MCF 10A (cell line): ENCODE measurements around the gene TGFB1I1. TPM values are rescaled to one million over a fixed set of nuclear protein-coding genes. Genes with fewer than 3 reads are reported as not detected.

Source experiments
- BruUV-seq: library from RNA; stranded (reverse); fragments of 400-500 nt; replicated peaks from 2 replicates; lab custom pipeline; 2021; lab: Mats Ljungman, UMichigan
- CTCF ChIA-PET: fragments of 300-600 bp; sonication (Branson Sonifier 250); formaldehyde crosslinking; extraction: SDS; loops from one replicate; lab custom pipeline; 2021; ENCODE audit warnings: antibody characterized with exemption, inconsistent platforms; lab: Yijun Ruan, JAX
- POLR2A ChIA-PET: fragments of 300-600, 350-650 bp; sonication (Branson Sonifier 250); formaldehyde crosslinking; extraction: SDS; loops from one replicate; lab custom pipeline; 2020; ENCODE audit warnings: antibody characterized with exemption, inconsistent platforms; lab: Yijun Ruan, JAX
- DNase-seq: peaks from one replicate; pipeline ENCODE4 v3.0.0-alpha.2; 2018; ENCODE audit not compliant: unreplicated experiment
- H3K27ac Mint-ChIP-seq: one replicate; pipeline ENCODE4 v1.8.0; 2022; ENCODE audit warnings: mild to moderate bottlenecking, low read depth, mixed read lengths; ENCODE audit not compliant: unreplicated experiment
- H3K27me3 Mint-ChIP-seq: one replicate; pipeline ENCODE4 v1.8.0; 2022; ENCODE audit warnings: mixed read lengths; ENCODE audit not compliant: insufficient read depth, unreplicated experiment
- H3K36me3 Mint-ChIP-seq: one replicate; pipeline ENCODE4 v1.8.0; 2022; ENCODE audit warnings: mild to moderate bottlenecking, moderate library complexity, mixed read lengths; ENCODE audit not compliant: insufficient read depth, unreplicated experiment
- H3K4me1 Mint-ChIP-seq: one replicate; pipeline ENCODE4 v1.8.0; 2022; ENCODE audit warnings: mixed read lengths; ENCODE audit not compliant: insufficient read depth, unreplicated experiment
- H3K4me3 Mint-ChIP-seq: one replicate; pipeline ENCODE4 v1.8.0; 2022; ENCODE audit warnings: mild to moderate bottlenecking, moderate library complexity, mixed read lengths; ENCODE audit not compliant: unreplicated experiment
- H3K9me3 Mint-ChIP-seq: one replicate; pipeline ENCODE4 v1.8.0; 2022; ENCODE audit warnings: mixed read lengths; ENCODE audit not compliant: unreplicated experiment
- CTCF ChIP-seq: fragments of 200-600 bp; IDR thresholded peaks from one replicate; pipeline ENCODE4 v1.8.0; 2022; ENCODE audit warnings: antibody characterized with exemption, mild to moderate bottlenecking; ENCODE audit not compliant: unreplicated experiment
- intact Hi-C: fragments of 100-400 bp; cut with micrococcal nuclease; formaldehyde crosslinking; loops from 2 replicates; pipeline ENCODE4 v1.14.1; 2022
- total RNA-seq: library from RNA; stranded (reverse); gene quantifications from 2 replicates; pipeline ENCODE4 v1.2.3, GENCODE V29; 2022

Gene TGFB1I1
- total RNA-seq, 1 experiment from 2014 or later, result 14.7 TPM

- BruUV-seq, result no TSS peak
- H3K9me3 Mint-ChIP-seq, result no peaks in the 10 kb centered on the region
- H3K27ac Mint-ChIP-seq, result no peak overlapping the region
- no peak overlapping the region for H3K4me3 Mint-ChIP-seq
- DNase-seq, result no peak
- peaks cover 22% of the 10 kb centered on the region for H3K4me1 Mint-ChIP-seq
- peaks cover 11% of the 10 kb centered on the region for H3K36me3 Mint-ChIP-seq
- no peak for TF ChIP-seq CTCF
- peaks cover 9% of the 10 kb centered on the region for H3K27me3 Mint-ChIP-seq
- ChIA-PET POLR2A (no interaction called here), CTCF (interaction anchor here (0.5 to 3.5 kb wide), 2 partner anchors 15 to 823 kb away, joined by 3 to 14 read pairs; no protein-coding TSS in a partner anchor)
- intact Hi-C loops, result no loop called here
These were observed 4.0 kb downstream of the TGFB1I1 start for GRCh38 chr16:31475946-31476302.

DNA sequence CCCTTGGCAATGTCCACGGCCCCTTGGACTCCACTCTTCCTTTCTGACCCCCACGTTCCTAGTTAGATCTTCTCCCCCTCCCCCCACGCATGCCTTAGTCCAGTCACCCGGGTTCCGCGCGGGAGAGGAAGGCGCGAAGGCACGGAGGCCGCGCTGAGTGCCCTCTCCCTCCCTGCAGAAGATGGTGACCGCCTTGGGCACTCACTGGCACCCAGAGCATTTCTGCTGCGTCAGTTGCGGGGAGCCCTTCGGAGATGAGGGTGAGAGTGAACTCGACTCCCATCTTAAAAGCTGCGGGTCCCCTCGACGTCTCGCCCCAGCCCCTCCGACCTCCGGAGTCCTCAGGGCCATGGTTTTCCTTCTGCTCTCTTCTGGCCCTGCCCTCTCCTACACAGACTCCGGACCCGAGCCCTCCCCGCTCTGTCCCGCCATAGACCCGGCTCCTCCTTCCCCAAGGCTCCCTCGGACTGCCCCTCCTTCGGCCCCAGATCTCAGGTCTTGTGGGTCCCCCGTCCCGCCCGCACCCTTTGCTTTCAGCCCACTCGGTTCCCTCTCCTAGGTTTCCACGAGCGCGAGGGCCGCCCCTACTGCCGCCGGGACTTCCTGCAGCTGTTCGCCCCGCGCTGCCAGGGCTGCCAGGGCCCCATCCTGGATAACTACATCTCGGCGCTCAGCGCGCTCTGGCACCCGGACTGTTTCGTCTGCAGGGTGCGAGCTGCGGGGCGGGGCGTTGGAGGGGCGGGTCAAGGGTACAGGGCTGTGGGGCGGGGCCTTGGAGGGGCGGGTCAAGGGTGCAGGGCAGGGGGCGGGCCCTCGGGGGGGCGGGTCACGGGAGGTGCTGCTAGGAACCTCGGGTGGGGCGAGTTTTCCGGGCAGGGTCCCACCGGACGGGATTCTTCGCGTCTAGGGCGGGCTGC lies 4.6 kb downstream of the TGFB1I1 start:
- Mint-ChIP-seq H3K36me3 (peaks cover 11% of the 10 kb centered on the region), H3K27ac (no peak overlapping the region), H3K27me3 (peaks cover 13% of the 10 kb centered on the region), H3K4me1 (peaks cover 15% of the 10 kb centered on the region), H3K4me3 (no peak overlapping the region), H3K9me3 (no peaks in the 10 kb centered on the region)
- no peak for TF ChIP-seq CTCF
- intact Hi-C loops, result no loop called here
- ChIA-PET POLR2A (no interaction called here), CTCF (interaction anchor here (0.5 kb wide), 1 partner anchor 824 kb away, joined by 3 read pairs; no protein-coding TSS in a partner anchor)
- BruUV-seq, result no TSS peak
- DNase-seq, result no peak

DNA sequence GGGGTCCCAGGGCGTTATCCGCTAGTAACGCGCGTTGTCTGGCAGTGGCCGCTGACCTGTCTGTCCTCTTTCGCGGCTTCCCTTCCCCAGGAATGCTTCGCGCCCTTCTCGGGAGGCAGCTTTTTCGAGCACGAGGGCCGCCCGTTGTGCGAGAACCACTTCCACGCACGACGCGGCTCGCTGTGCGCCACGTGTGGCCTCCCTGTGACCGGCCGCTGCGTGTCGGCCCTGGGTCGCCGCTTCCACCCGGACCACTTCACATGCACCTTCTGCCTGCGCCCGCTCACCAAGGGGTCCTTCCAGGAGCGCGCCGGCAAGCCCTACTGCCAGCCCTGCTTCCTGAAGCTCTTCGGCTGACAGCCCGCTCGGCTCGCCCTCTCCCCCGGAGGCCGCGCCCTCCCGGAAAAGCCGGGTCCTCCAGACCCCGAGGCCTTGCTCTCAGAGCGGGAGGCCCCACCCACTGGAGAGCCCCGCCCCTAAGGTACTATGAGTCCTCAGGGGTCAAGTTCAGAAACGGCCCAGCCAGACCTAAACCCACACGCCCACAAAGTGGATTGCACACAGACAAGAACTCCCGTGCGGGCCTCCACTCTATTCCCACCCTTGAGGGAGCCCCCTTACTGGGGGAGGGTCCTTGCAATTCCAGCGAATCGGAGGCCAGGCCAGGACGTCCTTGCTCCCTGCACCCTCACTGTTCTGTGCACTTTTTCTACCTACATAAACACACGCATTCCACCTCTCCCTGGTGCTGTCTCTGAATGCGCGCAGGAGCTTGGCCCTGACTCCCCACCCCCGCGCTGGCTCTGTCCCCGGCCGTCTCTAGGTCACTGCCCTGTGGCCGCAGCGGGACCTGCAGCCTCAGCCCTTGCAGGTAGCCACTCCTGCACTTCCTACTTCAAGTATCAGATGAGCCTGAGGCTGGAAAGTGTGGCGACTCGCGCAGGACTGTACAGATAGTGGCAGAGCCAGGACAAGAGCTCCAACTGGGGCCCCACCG lies 5.6 kb downstream of the TGFB1I1 start:
- peaks cover 10% of the 10 kb centered on the region for H3K4me1 Mint-ChIP-seq
- ChIA-PET POLR2A (no interaction called here), CTCF (interaction anchor here (0.7 to 1.6 kb wide), 2 partner anchors 21 to 256 kb away, joined by 3 to 4 read pairs; no protein-coding TSS in a partner anchor)
- H3K27me3 Mint-ChIP-seq, result peaks cover 13% of the 10 kb centered on the region
- TF ChIP-seq CTCF, result no peak
- H3K36me3 Mint-ChIP-seq, result peaks cover 11% of the 10 kb centered on the region
- no peak for DNase-seq
- H3K4me3 Mint-ChIP-seq, result no peak overlapping the region
- no TSS peak for BruUV-seq
- no peaks in the 10 kb centered on the region for H3K9me3 Mint-ChIP-seq
- no peak overlapping the region for H3K27ac Mint-ChIP-seq
- intact Hi-C loops, result no loop called here
